Measurements from ENCODE around the gene UBE2I.

- TF ChIP-seq RAD21 (IDR thresholded peaks at IDR 0.05; ENCODE audit: low read length) (no peak), CTCF (conservative IDR thresholded peaks at IDR 0.05; ENCODE audit: low read depth, low read length) (no peak), POLR2A (IDR thresholded peaks at IDR 0.05; ENCODE audit: low read depth, low read length) (no peak), ELK1 (IDR thresholded peaks at IDR 0.05; ENCODE audit: borderline replicate concordance, low read depth, low read length) (no peak), RFX5 (IDR thresholded peaks at IDR 0.05; ENCODE audit: low read depth, low read length) (no peak), SMC3 (IDR thresholded peaks at IDR 0.05; ENCODE audit: low read depth, low read length) (no peak), MXI1 (IDR thresholded peaks at IDR 0.05; ENCODE audit: borderline replicate concordance, low read depth, low read length) (no peak), RCOR1 (IDR thresholded peaks at IDR 0.05; ENCODE audit: insufficient replicate concordance, low read length) (no peak), CEBPB (IDR thresholded peaks at IDR 0.05; ENCODE audit: low read depth, low read length) (no peak)
Observed at GRCh38 chr16:1356061-1356900, 46.8 kb downstream of the UBE2I start.
